Right ventricle myocardium superior (tissue), 1 donor: ENCODE measurements around the gene ITGAD. TPM values are rescaled to one million over a fixed set of nuclear protein-coding genes. Genes with fewer than 3 reads are reported as not detected.

Experiments used
- ATAC-seq: fragments of 200-7000 bp; cut with Tn5 transposase; one replicate; pipeline ENCODE4 v1.9.1; 2020; ENCODE audit warnings: mild to moderate bottlenecking; ENCODE audit not compliant: poor library complexity
- DNase-seq: peaks from one replicate; pipeline ENCODE4 v3.0.0-alpha.2; 2020
- intact Hi-C: fragments of 100-400 bp; cut with DNase I; formaldehyde crosslinking; loops from one replicate; pipeline ENCODE4 v1.11.2; 2022
- total RNA-seq: library from RNA; stranded (reverse); fragmentation: NEBNext Ultra II Directional; extraction: Animal tissue kit (Norgen Biotek cat#: 25700); gene quantifications from one replicate; pipeline ENCODE4 v1.2.1, GENCODE V29; 2021
- donor health status: DM: no; HTN: yes; CAD: no; lungs with severe emphysema.

Gene ITGAD
- total RNA-seq, 1 donor from 2014 or later, result not detected

- no peak for ATAC-seq
- intact Hi-C loops, result no loop called here
- no peak for DNase-seq
These were observed 30.4 kb upstream of the ITGAD start for GRCh38 chr16:31362476-31363405.

- intact Hi-C loops, result no loop called here
- no peak for DNase-seq
These were observed 29.4 kb upstream of the ITGAD start for GRCh38 chr16:31363721-31364120.

GRCh38 chr16:31364421-31364820, 28.7 kb upstream of the ITGAD start:
- no peak for DNase-seq
- intact Hi-C loops, result no loop called here
- no peak for ATAC-seq

More at GRCh38 chr16:31363721-31364120, 29.4 kb upstream of the ITGAD start:
- no peak for ATAC-seq

DNA sequence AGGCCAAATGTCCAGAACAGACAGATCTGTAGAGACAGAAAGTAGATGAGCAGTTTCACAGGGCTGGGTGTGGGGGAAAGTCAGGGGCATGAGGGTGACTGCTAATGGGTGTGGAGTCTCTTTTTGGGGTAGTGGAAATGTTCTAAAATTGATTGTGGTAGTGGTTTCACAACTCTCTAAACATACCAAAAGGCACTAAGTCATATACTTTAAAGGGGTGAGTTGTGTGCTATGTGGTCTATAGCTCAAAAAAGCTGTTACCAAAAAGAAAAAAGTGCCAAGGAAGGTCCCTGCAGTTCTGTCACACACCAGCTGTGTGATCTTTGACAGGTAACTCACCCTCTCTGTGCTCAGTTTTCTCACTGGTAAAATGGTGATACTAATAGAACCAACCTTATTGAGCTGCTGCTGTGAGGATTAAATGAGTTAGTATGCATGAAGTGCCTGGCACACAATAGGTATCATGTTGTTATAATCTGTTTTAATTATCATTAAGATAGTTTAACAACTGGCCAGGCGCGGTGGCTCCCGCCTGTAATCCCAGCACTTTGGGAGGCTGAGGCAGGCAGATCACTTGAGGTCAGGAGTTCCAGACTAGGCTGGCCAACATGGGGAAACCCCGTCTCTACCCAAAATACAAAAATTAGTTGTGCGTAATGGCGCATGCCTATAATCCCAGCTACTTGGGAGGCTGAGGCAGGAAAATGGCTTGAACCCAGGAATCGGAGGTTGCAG, 27.8 kb upstream of the ITGAD start:
- intact Hi-C loops, result no loop called here
- no peak for ATAC-seq
- no peak for DNase-seq

DNA sequence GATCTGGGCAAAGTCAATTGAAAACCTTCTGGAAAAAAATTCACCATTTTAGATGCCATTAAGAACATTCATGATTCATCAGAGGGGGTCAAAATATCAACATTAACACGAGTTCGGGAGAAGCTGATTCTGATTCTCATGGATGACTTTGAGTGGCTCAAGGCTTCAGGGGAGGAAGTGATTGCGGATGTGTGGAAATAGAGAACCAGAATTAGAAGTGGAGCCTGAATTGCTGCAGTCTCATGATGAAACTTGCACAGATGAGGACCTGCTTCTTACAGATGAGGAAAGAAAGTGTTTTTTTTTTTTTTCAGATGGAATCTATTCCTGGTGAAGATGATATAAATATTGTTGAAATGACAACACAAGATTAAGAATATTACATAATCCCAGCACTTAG, 25.3 kb upstream of the ITGAD start:
- peak; percentile 53 for ATAC-seq
- intact Hi-C loops, result no loop called here
- no peak for DNase-seq

GRCh38 chr16:31371008-31371407, 22.1 kb upstream of the ITGAD start:
- no peak for ATAC-seq
- intact Hi-C loops, result no loop called here
- DNase-seq, result no peak

DNA sequence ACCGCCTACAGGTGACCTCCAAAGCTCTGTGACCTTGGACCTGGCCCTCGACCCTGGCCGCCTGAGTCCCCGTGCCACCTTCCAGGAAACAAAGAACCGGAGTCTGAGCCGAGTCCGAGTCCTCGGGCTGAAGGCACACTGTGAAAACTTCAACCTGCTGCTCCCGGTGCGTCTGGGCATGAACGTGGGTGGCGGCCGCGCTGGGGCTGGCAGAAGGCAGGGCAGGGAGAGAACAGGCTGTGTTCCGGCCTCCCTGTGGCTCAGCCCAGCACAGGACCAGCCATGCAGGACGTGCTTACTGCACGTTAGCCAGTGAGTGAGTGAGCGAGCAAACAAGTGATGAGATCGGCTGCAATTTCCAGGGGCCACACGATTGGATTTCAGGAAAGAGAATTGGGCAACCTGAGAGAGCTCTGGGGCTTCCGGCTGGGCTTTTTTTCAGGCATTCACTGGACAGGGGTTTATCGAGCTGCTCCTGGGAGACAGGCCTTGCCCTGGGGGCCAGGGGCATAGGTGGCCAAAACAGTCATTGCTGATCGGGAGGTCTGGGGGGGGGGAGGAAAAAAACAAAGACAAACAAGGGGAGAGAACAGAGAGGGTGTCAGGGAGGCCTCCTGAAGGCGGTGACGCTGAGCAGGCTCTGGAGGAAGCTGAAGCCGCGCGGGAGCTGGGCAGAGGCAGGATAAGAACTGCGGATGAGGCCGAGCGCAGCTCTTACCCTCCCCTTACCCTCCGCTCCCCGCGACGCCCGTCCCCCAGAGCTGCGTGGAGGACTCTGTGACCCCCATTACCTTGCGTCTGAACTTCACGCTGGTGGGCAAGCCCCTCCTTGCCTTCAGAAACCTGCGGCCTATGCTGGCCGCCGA, 21.3 kb upstream of the ITGAD start:
- intact Hi-C loops, result no loop called here
- ATAC-seq, result no peak
- DNase-seq, result no peak

GRCh38 chr16:31373235-31373634, 19.9 kb upstream of the ITGAD start:
- ATAC-seq (no peak), DNase-seq (no peak)
- intact Hi-C loops, result no loop called here

GRCh38 chr16:31375231-31375630, 17.9 kb upstream of the ITGAD start:
- DNase-seq (no peak), ATAC-seq (no peak)
- intact Hi-C loops, result no loop called here

DNA sequence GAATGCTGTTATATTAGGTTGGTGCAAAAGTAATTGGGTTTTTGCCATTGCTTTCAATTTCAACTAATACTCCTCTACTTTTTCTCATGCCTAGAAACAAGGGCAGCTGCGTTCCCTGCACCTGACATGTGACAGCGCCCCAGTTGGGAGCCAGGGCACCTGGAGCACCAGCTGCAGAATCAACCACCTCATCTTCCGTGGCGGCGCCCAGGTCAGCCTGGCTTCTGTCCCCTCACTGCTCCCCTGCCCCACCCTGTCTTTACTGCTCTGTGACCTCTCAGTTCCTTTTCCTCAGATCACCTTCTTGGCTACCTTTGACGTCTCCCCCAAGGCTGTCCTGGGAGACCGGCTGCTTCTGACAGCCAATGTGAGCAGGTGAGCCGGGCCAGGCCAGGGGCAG, 16.4 kb upstream of the ITGAD start:
- DNase-seq, result no peak
- intact Hi-C loops, result no loop called here
- ATAC-seq, result no peak

GRCh38 chr16:31377210-31377903, 15.8 kb upstream of the ITGAD start:
- DNase-seq (no peak), ATAC-seq (no peak)
- intact Hi-C loops, result no loop called here

GRCh38 chr16:31380201-31380600, 12.9 kb upstream of the ITGAD start:
- ATAC-seq, result no peak
- DNase-seq, result no peak
- intact Hi-C loops, result no loop called here

DNA sequence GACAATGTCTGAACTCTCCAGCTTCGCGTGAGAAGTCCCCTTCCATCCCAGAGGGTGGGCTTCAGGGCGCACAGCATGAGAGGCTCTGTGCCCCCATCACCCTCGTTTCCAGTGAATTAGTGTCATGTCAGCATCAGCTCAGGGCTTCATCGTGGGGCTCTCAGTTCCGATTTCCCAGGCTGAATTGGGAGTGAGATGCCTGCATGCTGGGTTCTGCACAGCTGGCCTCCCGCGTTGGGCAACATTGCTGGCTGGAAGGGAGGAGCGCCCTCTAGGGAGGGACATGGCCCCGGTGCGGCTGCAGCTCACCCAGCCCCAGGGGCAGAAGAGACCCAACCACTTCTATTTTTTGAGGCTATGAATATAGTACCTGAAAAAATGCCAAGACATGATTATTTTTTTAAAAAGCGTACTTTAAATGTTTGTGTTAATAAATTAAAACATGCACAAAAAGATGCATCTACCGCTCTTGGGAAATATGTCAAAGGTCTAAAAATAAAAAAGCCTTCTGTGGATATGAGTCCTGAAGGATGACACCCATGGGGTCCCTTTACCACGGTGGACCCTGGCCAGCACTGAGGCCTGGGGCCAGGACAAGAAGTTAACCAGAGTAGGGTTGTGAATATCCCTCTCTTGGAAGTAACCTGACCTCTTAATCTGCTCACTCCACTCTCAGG, 10.5 kb upstream of the ITGAD start:
- intact Hi-C loops, result no loop called here
- ATAC-seq (peak; percentile 94), DNase-seq (peak; percentile 83)

GRCh38 chr16:31385680-31386079, 7.5 kb upstream of the ITGAD start:
- no peak for ATAC-seq
- intact Hi-C loops, result no loop called here
- DNase-seq, result no peak

DNA sequence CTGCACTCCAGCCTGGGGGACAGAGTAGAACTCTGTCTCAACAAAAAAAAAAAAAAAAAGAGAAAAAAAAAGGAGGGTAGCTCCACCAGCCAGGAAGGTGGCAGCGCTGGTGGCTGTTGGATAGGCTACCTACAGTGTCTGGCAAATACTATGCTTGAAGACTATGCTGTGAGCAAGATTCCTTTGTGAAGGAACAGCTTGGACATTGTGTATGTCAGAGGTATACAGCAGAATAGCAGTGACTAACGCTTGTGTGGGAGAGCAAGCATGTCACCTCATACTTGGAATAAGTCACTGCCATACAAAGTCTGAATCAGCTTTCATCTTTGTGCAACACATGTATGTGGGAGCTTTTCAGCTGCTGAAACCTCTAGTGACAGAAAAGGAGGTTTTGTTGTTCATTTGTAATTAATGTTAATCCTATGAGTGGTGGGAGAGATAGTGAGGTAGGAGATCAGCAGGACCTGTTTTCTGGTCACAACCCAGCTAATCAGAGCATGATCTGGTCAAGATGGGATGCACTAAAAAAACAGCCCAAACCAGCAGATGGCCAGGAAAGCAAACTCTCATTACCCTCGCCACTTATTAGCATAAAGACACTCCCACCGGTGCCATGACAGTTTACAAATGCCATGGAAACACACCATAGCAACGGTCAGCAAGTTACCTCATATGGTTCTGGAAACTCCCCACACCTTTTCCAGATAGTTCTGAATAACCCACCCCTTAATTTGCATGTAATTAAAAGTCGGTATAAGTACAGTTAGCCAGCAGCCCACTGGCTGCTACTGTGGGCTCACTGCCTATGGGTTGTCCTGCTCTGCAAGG, 6.8 kb upstream of the ITGAD start:
- intact Hi-C loops, result no loop called here
- ATAC-seq (no peak), DNase-seq (no peak)

GRCh38 chr16:31388535-31388934, 4.6 kb upstream of the ITGAD start:
- no peak for ATAC-seq
- DNase-seq, result no peak
- intact Hi-C loops, result no loop called here

GRCh38 chr16:31390504-31391041, 2.6 kb upstream of the ITGAD start:
- intact Hi-C loops, result no loop called here
- DNase-seq (no peak), ATAC-seq (no peak)
